GM23338 (cell line): ENCODE measurements around the gene ALDH7A1. TPM values are rescaled to one million over a fixed set of nuclear protein-coding genes. Genes with fewer than 3 reads are reported as not detected.
A peak's percentile ranks its signal among the peaks of the same experiment; 100 is the strongest.

Experiments used
- ATAC-seq: fragments of 200-7000 bp; cut with Tn5 transposase; 3 replicates; pipeline ENCODE4 v1.9.1; 2020
- DNase-seq: peaks from one replicate; pipeline ENCODE4 v3.0.0-alpha.2; 2015; ENCODE audit warnings: low spot score
- H2AFZ ChIP-seq: fragments of 200-600 bp; sonication (generic); 2 replicates; pipeline ENCODE4 v1.8.0; 2016; ENCODE audit warnings: antibody characterized with exemption, mild to moderate bottlenecking, moderate library complexity
- H3F3A ChIP-seq: fragments of 200-600 bp; sonication (generic); replicated peaks from 2 replicates; pipeline ENCODE4 v1.8.0; 2017; ENCODE audit warnings: antibody characterized with exemption, mixed run types, low read depth
- H3K27ac ChIP-seq: fragments of 200-600 bp; sonication (generic); 2 replicates; pipeline ENCODE4 v1.6.1; 2016; ENCODE audit warnings: low read depth
- H3K27me3 ChIP-seq: fragments of 200-600 bp; sonication (generic); 2 replicates; pipeline ENCODE4 v1.8.0; 2016; ENCODE audit warnings: mild to moderate bottlenecking, mixed run types, moderate library complexity; ENCODE audit not compliant: insufficient read depth
- H3K36me3 ChIP-seq: fragments of 200-600 bp; sonication (generic); 2 replicates; pipeline ENCODE4 v1.8.0; 2016; ENCODE audit warnings: mild to moderate bottlenecking; ENCODE audit not compliant: insufficient read depth
- H3K4me1 ChIP-seq: fragments of 200-600 bp; sonication (generic); 2 replicates; pipeline ENCODE4 v1.8.0; 2016; ENCODE audit warnings: mild to moderate bottlenecking, moderate library complexity; ENCODE audit not compliant: insufficient read depth
- H3K4me2 ChIP-seq: fragments of 200-600 bp; sonication (generic); 2 replicates; pipeline ENCODE4 v1.7.1; 2017; ENCODE audit warnings: mixed run types
- H3K4me3 ChIP-seq: fragments of 200-600 bp; sonication (generic); 2 replicates; pipeline ENCODE4 v1.6.1; 2016; ENCODE audit warnings: mixed run types
- H3K79me2 ChIP-seq: fragments of 200-600 bp; sonication (generic); replicated peaks from 2 replicates; pipeline ENCODE4 v1.8.0; 2017; ENCODE audit warnings: mild to moderate bottlenecking; ENCODE audit not compliant: insufficient read depth
- H3K9me2 ChIP-seq: fragments of 200-600 bp; sonication (generic); 2 replicates; pipeline ENCODE4 v1.8.0; 2017; ENCODE audit not compliant: insufficient read depth
- H4K20me1 ChIP-seq: fragments of 200-600 bp; sonication (generic); replicated peaks from 2 replicates; pipeline ENCODE4 v1.8.0; 2017; ENCODE audit warnings: mild to moderate bottlenecking; ENCODE audit not compliant: insufficient read depth
- H3K27ac Mint-ChIP-seq: 2 replicates; pipeline ENCODE4 v1.8.0; 2020; ENCODE audit warnings: inconsistent platforms, mild to moderate bottlenecking, moderate library complexity, mixed read lengths
- H3K27me3 Mint-ChIP-seq: 3 replicates; pipeline ENCODE4 v1.8.0; 2022; ENCODE audit warnings: low read depth, mild to moderate bottlenecking, moderate library complexity, mixed read lengths, inconsistent platforms; ENCODE audit not compliant: insufficient read depth, poor library complexity
- H3K36me3 Mint-ChIP-seq: 3 replicates; pipeline ENCODE4 v1.8.0; 2021; ENCODE audit warnings: low read depth, mild to moderate bottlenecking, inconsistent platforms, moderate library complexity, mixed read lengths
- H3K4me1 Mint-ChIP-seq: 3 replicates; pipeline ENCODE4 v1.8.0; 2020; ENCODE audit warnings: mild to moderate bottlenecking, inconsistent platforms, mixed read lengths
- H3K4me3 Mint-ChIP-seq: 3 replicates; pipeline ENCODE4 v1.8.0; 2021; ENCODE audit warnings: moderate library complexity, mild to moderate bottlenecking, inconsistent platforms, mixed read lengths
- H3K9me3 Mint-ChIP-seq: 3 replicates; pipeline ENCODE4 v1.8.0; 2020; ENCODE audit warnings: moderate library complexity, mild to moderate bottlenecking, inconsistent platforms, mixed read lengths
- POLR2AphosphoS5 ChIP-seq: IDR thresholded peaks from 2 replicates; pipeline ENCODE4 v1.6.1; 2016; ENCODE audit warnings: antibody characterized with exemption, low read depth
- REST ChIP-seq: IDR thresholded peaks from one replicate; pipeline ENCODE4 v1.6.1; 2018; ENCODE audit warnings: antibody characterized with exemption; ENCODE audit not compliant: unreplicated experiment
- ZNF331 ChIP-seq: fragments of 250-450 bp; sonication (Bioruptor Pico); IDR thresholded peaks from 2 replicates; pipeline ENCODE4 v1.5.0; 2020; ENCODE audit warnings: low read depth, mild to moderate bottlenecking, moderate library complexity
- ZNF462 ChIP-seq: fragments of 250-450 bp; sonication (Bioruptor Pico); IDR thresholded peaks from 2 replicates; pipeline ENCODE4 v1.5.0; 2020; ENCODE audit warnings: mild to moderate bottlenecking, moderate library complexity
- polyA plus RNA-seq: library from polyadenylated mRNA; unstranded; fragments of >200 nt; fragmentation: Nextera tagmentation; extraction: Ambion mirVana; gene quantifications from 2 replicates; pipeline ENCODE4 v1.2.1, GENCODE V29; 2016
- total RNA-seq: library from RNA; depleted of rRNA; stranded (reverse); fragments of >200 nt; shearing (Covaris generic); gene quantifications from 2 replicates; pipeline ENCODE4 v1.2.3, GENCODE V29; 2014

Gene ALDH7A1
- total and polyA plus RNA-seq, 2 experiments from 2014 or later = 122 to 198 TPM

- Histone ChIP-seq H3F3A (0 out of 2 replicates have a peak, but pooled peaks cover 11% of the 10 kb centered on the region), H3K9me2 (no peaks in the 10 kb centered on the region), H3K36me3 (peaks cover 15% of the 10 kb centered on the region), H3K4me2 (no peak overlapping the region), H3K27me3 (no peaks in the 10 kb centered on the region), H3K27ac (peak overlapping the region; percentile 86), H3K4me3 (no peak overlapping the region), H3K4me1 (no peaks in the 10 kb centered on the region), H3K79me2 (no peaks in the 10 kb centered on the region; the same call in 1 of the 2 replicates), H2AFZ (no peak overlapping the region), H4K20me1 (no peaks in the 10 kb centered on the region)
- no peaks in the 10 kb centered on the region for H3K9me3 Mint-ChIP-seq
- peak overlapping the region; percentile 49; the same call in 1 of the 2 replicates for H3K27ac Mint-ChIP-seq
- no peak overlapping the region for H3K4me3 Mint-ChIP-seq
- ATAC-seq (peak; percentile 63), DNase-seq (peak; percentile 28)
- H3K4me1 Mint-ChIP-seq = 0 out of 3 replicates have a peak, but pooled peaks cover 2% of the 10 kb centered on the region
- H3K36me3 Mint-ChIP-seq = peaks cover 29% of the 10 kb centered on the region
- TF ChIP-seq REST = no peak
- TF ChIP-seq ZNF331 (CRISPR knock-in tag) = no peak
- peak; percentile 28; the same call in 1 of the 2 replicates for TF ChIP-seq POLR2AphosphoS5
- TF ChIP-seq ZNF462 = no peak
- H3K27me3 Mint-ChIP-seq = peaks cover 15% of the 10 kb centered on the region
These were observed 33.1 kb upstream of the ALDH7A1 start for GRCh38 chr5:126628102-126628501.
